Measurements from ENCODE around the gene RHOBTB3. TPM values are rescaled to one million over a fixed set of nuclear protein-coding genes. Genes with fewer than 3 reads are reported as not detected.
A peak's percentile ranks its signal among the peaks of the same experiment; 100 is the strongest.

Gene RHOBTB3
- total RNA-seq, 4 donors from 2014 or later = 31.0 to 74.2 (median 46.3) TPM

DNA sequence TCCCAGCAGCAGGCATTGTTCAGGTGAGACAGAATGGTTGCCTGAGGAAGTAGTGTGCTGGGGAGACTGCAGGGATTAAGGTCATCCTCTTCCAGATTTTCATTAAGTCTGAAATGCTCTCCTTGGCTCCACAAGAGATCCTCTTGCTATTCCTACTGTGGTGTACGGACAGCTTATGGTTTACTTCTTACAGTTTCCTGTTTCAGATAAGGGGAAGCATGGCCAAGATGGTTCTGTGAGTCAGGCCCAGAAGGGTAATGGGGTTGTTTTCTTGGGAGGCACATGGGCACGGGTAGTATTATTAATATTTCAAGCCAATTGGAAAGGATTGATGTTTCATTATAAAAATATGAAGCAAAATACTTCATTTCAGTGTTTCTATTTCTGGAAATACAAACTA, 48.5 kb downstream of the RHOBTB3 start:
- H3K27ac ChIP-seq = peak overlapping the region; percentile 51
- no peak for DNase-seq (ENCODE audit: low spot score in 2 of 2)
- H3K9me3 ChIP-seq = no peaks in the 10 kb centered on the region
- no peaks in the 10 kb centered on the region for H3K27me3 ChIP-seq
- H3K36me3 ChIP-seq = peaks cover 11% of the 10 kb centered on the region
- no peak overlapping the region for H3K4me3 ChIP-seq
- 54% methylated on average over 2 of the region's 2 CpGs for WGBS
- TF ChIP-seq POLR2A (IDR thresholded peaks at IDR 0.05) (no peak), POLR2AphosphoS5 (IDR thresholded peaks at IDR 0.05) (no peak), EP300 (IDR thresholded peaks at IDR 0.05) (no peak)
- TF ChIP-seq, protein P1, sequence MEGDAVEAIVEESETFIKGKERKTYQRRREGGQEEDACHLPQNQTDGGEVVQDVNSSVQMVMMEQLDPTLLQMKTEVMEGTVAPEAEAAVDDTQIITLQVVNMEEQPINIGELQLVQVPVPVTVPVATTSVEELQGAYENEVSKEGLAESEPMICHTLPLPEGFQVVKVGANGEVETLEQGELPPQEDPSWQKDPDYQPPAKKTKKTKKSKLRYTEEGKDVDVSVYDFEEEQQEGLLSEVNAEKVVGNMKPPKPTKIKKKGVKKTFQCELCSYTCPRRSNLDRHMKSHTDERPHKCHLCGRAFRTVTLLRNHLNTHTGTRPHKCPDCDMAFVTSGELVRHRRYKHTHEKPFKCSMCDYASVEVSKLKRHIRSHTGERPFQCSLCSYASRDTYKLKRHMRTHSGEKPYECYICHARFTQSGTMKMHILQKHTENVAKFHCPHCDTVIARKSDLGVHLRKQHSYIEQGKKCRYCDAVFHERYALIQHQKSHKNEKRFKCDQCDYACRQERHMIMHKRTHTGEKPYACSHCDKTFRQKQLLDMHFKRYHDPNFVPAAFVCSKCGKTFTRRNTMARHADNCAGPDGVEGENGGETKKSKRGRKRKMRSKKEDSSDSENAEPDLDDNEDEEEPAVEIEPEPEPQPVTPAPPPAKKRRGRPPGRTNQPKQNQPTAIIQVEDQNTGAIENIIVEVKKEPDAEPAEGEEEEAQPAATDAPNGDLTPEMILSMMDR (IDR thresholded peaks at IDR 0.05) = no peak
- H3K4me1 ChIP-seq = peaks cover 24% of the 10 kb centered on the region

DNA sequence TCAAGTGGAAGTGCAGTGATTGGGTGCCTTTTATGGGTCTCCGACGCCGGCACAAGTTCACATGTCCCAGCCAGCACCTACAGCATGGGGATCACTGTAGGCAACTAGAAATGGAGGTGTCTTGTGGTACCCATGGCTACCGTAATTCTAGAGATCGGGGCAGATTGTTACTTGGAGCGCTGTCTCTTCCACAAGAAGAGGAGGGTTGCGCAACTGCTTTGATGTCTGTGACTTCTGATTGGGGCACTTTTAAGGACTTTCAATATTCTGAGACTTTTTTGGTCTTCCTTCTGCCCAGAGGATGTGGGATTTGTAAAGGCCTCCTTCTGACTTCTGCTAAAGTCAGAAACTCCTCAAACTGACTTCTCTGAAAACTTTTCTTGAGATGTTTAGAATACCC, 49.5 kb downstream of the RHOBTB3 start:
- no peak for DNase-seq (ENCODE audit: low spot score in 2 of 2)

DNA sequence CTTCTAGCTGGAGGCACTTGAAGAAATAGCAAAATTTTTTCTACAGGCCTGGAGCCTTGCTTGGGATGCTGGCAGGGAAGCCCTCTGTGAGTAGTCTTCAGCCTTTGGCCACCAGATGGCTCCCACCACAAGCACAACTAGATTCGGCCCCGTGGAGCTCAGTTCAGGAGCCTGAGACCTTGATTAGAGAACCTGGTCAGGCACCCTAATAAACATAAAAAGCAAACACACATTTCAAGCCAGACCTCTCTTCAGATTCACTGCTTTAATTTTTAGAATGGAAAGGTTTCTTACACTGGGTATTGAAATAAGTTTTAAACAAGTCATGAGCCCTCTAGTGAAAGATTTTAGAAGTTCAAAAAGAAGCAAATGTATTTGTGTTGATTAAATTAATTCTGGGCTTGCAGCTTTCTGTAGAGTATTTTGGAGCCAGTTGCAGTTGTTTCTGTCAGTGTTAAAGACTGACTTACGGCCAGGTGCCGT, 50.0 kb downstream of the RHOBTB3 start:
- TF ChIP-seq POLR2A (IDR thresholded peaks at IDR 0.05) (no peak), EP300 (IDR thresholded peaks at IDR 0.05) (no peak), POLR2AphosphoS5 (IDR thresholded peaks at IDR 0.05) (no peak)
- TF ChIP-seq, protein P1 (IDR thresholded peaks at IDR 0.05) = peak; percentile 71 to 89
- Histone ChIP-seq H3K27me3 (no peaks in the 10 kb centered on the region), H3K27ac (no peak overlapping the region), H3K4me3 (no peak overlapping the region), H3K9me3 (no peaks in the 10 kb centered on the region), H3K36me3 (peaks cover 11% of the 10 kb centered on the region), H3K4me1 (peaks cover 24% of the 10 kb centered on the region)
- 9% methylated on average over 4 of the region's 4 CpGs for WGBS
- DNase-seq (ENCODE audit: low spot score in 2 of 2) = peak; percentile 83 to 87

More for the DNA sequence above, 49.5 kb downstream of the RHOBTB3 start:
- Histone ChIP-seq H3K9me3 (no peaks in the 10 kb centered on the region), H3K27me3 (no peaks in the 10 kb centered on the region), H3K4me1 (peaks cover 24% of the 10 kb centered on the region), H3K4me3 (no peak overlapping the region), H3K36me3 (peaks cover 11% of the 10 kb centered on the region), H3K27ac (no peak overlapping the region)
- WGBS = 88% methylated on average over 7 of the region's 7 CpGs
- TF ChIP-seq, protein P1 (IDR thresholded peaks at IDR 0.05) = no peak

DNA sequence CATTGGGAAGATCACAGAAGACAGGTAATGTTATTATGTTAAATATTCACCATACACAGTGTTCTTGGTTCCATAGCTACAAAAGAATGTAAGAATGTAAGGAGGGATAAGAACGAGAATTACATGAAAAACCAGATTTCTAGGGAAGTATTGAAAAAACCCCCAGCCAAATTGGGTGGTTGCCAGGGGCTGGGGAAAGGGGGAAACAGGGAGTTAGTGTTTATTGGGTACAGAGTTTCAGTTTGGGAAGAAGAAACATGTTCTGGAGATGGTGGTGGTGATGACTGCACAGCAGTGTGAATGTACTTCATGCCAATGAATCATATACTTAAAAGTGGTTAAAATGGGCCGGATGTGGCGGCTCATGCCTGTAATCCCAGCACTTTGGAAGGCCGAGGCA, 51.0 kb downstream of the RHOBTB3 start:
- Histone ChIP-seq H3K36me3 (peaks cover 11% of the 10 kb centered on the region), H3K4me3 (no peak overlapping the region), H3K27me3 (no peaks in the 10 kb centered on the region), H3K4me1 (peaks cover 24% of the 10 kb centered on the region), H3K9me3 (no peaks in the 10 kb centered on the region), H3K27ac (no peak overlapping the region)
- TF ChIP-seq POLR2AphosphoS5 (IDR thresholded peaks at IDR 0.05) (no peak), POLR2A (IDR thresholded peaks at IDR 0.05) (no peak), EP300 (IDR thresholded peaks at IDR 0.05) (no peak)
- TF ChIP-seq, protein P1 (IDR thresholded peaks at IDR 0.05) = no peak
- DNase-seq (ENCODE audit: low spot score in 2 of 2) = no peak
- 88% methylated on average over 4 of the region's 4 CpGs for WGBS

DNA sequence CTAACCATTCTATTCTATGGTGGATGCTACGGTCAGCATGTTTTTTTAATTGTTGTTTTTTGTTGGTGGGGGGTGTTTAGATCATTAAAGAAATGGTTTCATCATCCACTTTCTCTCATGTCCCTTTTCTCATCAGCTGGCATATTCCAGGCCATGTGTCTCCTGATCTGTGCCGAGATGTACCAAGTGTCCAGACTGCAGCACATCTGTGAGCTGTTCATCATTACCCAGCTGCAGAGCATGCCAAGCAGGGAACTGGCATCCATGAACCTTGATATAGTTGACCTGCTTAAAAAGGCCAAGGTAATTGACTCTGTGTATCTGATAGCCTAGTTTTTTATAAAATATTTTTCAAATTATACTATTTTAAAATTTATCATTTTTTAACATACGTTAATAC, 52.5 kb downstream of the RHOBTB3 start:
- no peaks in the 10 kb centered on the region for H3K9me3 ChIP-seq
- H3K36me3 ChIP-seq = peaks cover 18% of the 10 kb centered on the region
- no peaks in the 10 kb centered on the region for H3K27me3 ChIP-seq
- 88% methylated on average over 3 of the region's 3 CpGs for WGBS
- H3K4me3 ChIP-seq = no peak overlapping the region
- no peak overlapping the region for H3K27ac ChIP-seq
- TF ChIP-seq POLR2AphosphoS5 (IDR thresholded peaks at IDR 0.05) (no peak), POLR2A (IDR thresholded peaks at IDR 0.05) (no peak), EP300 (IDR thresholded peaks at IDR 0.05) (no peak)
- TF ChIP-seq, protein P1 (IDR thresholded peaks at IDR 0.05) = no peak
- DNase-seq (ENCODE audit: low spot score in 2 of 2) = no peak
- H3K4me1 ChIP-seq = peaks cover 22% of the 10 kb centered on the region

All from suprapubic skin (tissue), 4 donors.